HG03432 (cell line): ENCODE measurements around the gene CXCR5.

Experiments used
- ATAC-seq: cut with Tn5 transposase; IDR thresholded peaks from one replicate; pipeline ENCODE4 v1.9.1; 2021; ENCODE audit warnings: mild to moderate bottlenecking, moderate library complexity; ENCODE audit not compliant: unreplicated experiment

CXCR5 gene

GRCh38 chr11:118911880-118912741, 28.4 kb downstream of the CXCR5 start:
- ATAC-seq, result no peak

GRCh38 chr11:118912742-118913410, 29.2 kb downstream of the CXCR5 start:
- no peak for ATAC-seq

GRCh38 chr11:118913411-118914125, 29.9 kb downstream of the CXCR5 start:
- ATAC-seq, result no peak

DNA sequence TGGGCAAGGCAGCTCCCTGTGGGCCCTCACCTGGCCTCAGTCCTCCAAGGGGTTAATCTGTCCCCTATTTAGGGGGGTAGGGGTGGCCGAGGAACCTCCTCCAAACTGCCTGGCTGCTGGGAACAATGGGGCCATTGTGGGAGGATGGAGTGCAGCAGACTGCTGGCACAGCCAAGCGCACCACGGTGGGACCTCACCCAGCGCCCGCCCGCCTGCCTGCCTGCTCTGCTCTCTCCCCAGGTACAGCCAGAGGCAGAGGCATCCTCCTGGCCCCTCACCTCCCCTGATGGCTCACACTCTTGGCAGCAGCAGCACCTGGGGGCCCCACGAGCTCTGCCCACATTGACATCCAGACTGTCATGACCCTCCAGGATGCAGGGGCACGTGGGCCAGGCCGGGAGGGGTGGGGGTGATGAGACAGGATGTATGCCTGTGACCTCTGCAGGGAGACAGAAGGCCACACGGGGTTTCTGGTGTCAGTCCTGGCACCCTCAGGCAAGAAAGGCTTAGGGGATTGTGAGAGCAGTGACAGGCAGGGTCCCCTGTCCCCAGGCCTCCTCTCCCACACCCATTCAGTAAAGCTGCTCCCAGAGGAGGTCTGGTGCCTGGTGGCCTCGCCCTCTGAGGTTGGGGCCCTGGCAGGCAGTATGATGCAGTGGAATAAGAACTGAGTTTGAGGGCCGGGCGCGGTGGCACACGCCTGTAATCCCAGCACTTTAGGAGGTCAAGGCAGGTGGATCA, 30.7 kb downstream of the CXCR5 start:
- ATAC-seq, result peak; percentile 44

- no peak for ATAC-seq
Observed at GRCh38 chr11:118914987-118915386, 31.3 kb downstream of the CXCR5 start.

- no peak for ATAC-seq
Observed at GRCh38 chr11:118915396-118915795, 31.7 kb downstream of the CXCR5 start.

DNA sequence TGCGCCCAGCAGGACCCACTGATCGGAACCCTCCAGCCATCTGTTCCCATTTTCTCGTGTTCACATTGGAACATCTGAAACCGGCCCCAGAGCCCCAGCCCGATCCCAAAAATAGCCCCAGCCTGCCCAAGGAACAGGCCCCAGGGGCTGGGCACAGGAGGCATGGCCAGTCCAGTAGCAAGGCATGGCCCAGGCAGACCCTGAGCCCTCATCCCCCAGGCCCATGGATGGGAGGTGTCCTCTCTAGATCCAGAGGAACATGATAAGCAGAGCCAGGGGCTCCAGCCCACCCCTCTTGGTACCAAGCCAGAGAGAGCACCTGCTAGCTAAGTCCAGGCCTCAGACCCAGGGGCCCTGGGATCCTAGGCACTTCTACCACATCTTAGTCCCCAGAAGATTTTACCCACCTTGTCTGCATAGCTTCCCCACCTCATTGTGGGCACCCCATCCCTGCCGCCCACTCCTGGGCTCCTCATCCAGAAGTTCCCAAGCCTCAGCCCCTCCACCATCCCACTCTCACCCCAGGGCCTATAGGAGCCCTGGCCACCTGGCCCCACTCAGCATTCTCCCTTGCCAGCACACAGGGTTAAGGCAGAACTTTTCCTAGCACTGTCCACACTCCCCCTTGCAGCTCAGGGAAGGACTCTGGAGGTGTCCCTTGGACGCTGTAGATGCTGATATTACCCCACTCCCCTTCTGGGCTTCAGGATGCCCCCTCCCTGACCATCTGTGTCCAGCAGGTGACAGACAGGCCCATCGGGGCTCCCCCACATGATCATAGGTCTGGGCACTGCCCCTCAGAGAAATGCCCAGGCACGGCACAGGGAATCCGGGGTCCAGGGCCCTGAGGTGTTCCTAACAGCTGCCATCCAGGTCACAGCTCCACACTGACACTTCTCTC, 32.5 kb downstream of the CXCR5 start:
- no peak for ATAC-seq

DNA sequence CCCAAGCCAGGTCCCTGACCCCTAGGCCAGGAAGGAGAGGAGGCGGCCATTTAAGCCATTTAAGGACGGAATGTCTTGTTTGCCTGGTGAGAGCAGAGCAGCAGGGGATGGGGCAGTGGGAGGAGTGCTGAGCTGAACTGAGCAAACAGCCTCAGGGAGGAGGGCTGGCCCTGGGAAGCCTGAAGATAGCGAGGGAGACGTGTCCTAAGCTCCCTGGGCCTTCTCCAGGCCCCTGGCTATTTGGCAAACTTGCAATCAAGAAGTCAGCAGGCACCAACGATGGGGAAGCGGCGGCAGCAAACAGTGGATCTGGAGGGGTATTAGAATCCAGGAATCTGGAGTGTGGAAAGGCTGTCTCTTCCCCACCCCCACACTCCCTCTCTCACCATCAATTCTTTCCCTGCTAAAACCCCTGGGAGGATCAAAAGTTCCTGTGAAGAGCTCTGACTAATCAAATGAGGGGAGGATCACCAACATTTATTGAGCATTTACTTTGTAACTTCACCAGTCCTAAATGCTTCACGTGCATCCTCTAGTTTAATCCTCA, 33.2 kb downstream of the CXCR5 start:
- no peak for ATAC-seq

GRCh38 chr11:118917481-118918127, 33.9 kb downstream of the CXCR5 start:
- ATAC-seq, result no peak

- ATAC-seq, result no peak
Observed at GRCh38 chr11:118918128-118918685, 34.5 kb downstream of the CXCR5 start.

DNA sequence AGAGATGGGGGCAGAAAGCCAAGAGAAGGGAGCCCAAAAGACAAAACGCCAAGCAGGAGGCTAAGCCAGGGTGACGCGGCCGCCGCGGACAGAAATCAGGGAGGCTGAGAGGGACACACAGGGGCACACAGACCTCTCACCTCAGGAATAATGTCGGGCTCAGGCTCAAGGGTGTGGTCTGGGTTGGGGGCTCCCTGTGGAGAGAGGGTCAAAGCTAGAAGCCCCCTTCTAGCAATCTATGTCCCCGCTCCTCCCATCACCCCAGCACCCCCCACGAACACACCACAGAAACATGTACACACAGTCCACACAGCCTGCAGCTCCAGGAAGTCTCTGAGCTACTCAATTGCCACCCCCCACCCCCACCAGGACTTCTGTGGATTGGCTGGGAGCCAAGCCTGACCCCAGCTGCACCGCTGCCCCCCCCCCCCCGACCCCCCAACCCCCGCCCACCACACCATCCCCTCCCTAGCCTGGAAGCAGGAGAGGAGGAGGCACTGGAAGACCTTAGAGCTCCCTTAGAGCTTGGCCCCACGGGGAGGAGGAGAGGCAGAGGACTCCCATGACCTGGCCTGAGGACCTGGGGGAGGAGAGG, 35.1 kb downstream of the CXCR5 start:
- ATAC-seq, result no peak

DNA sequence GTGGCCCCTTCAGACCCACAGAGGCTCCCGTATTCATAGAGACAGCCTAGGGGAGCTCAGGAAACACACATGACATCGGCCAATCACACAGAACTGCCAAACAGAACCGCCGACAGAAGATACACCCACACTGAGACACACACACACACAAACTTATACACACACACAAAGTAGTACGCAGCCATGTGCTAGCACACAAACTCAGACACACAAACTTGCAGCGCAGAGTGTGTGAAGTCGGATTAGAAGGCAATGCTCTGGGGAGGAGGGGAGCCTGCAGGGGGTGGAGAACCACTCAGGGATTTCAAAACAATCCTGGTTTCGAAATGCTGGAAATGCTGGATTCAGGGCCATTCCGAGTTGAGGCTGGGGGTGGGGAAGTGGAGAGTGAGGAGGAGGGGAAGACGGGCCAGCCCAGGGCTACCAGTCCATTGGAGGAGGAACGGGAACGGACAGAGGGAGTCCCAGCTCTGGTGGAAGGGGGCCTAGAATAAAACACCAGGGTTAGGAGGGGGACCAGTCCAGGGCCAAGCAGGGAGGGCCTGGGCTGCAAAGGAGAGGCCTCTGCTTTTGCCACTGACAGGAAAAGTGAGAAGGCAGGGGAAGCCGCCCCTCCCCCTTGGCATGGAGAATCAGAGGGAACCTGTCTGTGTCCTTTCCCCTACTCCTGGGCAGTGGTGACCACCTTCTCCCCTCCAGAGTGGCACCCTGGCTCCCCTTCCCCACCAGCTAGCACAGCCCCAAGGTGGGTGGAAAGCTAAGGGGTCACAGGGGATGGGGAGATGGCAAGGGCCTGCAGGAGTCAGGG, 37.6 kb downstream of the CXCR5 start:
- no peak for ATAC-seq

GRCh38 chr11:118921929-118922744, 38.4 kb downstream of the CXCR5 start:
- ATAC-seq, result no peak

DNA sequence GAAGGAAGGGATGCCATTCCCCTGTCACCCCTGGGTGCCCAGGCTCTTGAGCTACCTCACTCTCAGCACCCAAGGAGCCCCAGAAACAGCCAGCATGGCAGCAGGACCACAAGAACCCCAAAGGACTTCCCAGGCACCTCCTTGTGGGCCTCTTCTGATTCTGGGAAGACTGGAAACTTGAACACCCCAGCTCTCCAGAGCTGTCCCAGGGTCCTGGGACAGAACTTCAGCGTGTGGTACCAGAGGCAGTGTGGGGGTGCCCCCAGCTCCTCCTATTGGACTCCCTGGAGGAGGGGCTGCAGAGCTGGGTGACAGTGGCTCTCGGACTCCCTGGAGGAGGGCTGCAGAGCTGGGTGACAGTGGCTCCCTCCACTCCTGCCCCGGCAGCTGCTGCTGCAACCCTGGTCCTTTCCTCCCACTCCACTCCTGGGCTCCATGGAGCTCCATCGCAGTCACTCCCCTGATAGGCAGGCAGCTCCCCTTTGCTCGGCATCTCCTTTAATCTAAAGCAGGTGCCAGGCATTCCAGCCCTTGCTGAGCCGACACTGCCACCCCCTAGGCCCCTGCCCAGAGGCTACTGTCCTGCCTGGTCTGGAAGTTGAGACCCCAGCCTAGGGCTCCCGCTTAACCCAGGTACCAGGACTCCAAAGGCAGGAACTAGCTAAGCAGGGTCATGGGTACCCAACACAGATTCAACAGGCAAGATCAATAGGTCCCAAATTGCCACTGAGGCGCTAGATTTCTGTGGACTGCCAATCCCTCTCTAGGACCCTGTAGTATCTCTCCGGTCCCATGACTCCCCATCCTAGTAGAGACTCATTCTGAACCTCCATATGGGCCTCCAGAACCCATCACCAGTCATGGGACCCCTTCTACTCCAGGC, 39.3 kb downstream of the CXCR5 start:
- no peak for ATAC-seq

GRCh38 chr11:118923721-118924587, 40.3 kb downstream of the CXCR5 start:
- ATAC-seq, result no peak
